Measurements from ENCODE around the gene CELSR1. TPM values are rescaled to one million over a fixed set of nuclear protein-coding genes. Genes with fewer than 3 reads are reported as not detected.

CELSR1 gene
- total RNA-seq, 1 donor from 2014 or later: 27.9 TPM

- Mint-ChIP-seq H3K4me3 (ENCODE audit: unreplicated experiment) (no peak overlapping the region), H3K4me1 (ENCODE audit: low read depth) (peaks cover 21% of the 10 kb centered on the region), H3K27me3 (ENCODE audit: low read depth) (no peaks in the 10 kb centered on the region), H3K27ac (ENCODE audit: unreplicated experiment) (no peak overlapping the region), H3K36me3 (ENCODE audit: low read depth) (peaks cover 8% of the 10 kb centered on the region), H3K9me3 (ENCODE audit: low read depth) (peaks cover 14% of the 10 kb centered on the region)
- no peak for TF ChIP-seq CTCF (IDR thresholded peaks at IDR 0.05)
- DNase-seq (ENCODE audit: low spot score): no peak
Measured at GRCh38 chr22:46478083-46478551, 59.3 kb downstream of the CELSR1 start.

GRCh38 chr22:46476547-46476941, 60.9 kb downstream of the CELSR1 start:
- Mint-ChIP-seq H3K4me3 (ENCODE audit: unreplicated experiment) (no peak overlapping the region), H3K36me3 (ENCODE audit: low read depth) (peaks cover 13% of the 10 kb centered on the region), H3K9me3 (ENCODE audit: low read depth) (peaks cover 10% of the 10 kb centered on the region), H3K27ac (ENCODE audit: unreplicated experiment) (no peak overlapping the region), H3K27me3 (ENCODE audit: low read depth) (no peaks in the 10 kb centered on the region), H3K4me1 (ENCODE audit: low read depth) (peaks cover 26% of the 10 kb centered on the region)
- TF ChIP-seq CTCF (IDR thresholded peaks at IDR 0.05): no peak
- DNase-seq (ENCODE audit: low spot score): no peak

DNA sequence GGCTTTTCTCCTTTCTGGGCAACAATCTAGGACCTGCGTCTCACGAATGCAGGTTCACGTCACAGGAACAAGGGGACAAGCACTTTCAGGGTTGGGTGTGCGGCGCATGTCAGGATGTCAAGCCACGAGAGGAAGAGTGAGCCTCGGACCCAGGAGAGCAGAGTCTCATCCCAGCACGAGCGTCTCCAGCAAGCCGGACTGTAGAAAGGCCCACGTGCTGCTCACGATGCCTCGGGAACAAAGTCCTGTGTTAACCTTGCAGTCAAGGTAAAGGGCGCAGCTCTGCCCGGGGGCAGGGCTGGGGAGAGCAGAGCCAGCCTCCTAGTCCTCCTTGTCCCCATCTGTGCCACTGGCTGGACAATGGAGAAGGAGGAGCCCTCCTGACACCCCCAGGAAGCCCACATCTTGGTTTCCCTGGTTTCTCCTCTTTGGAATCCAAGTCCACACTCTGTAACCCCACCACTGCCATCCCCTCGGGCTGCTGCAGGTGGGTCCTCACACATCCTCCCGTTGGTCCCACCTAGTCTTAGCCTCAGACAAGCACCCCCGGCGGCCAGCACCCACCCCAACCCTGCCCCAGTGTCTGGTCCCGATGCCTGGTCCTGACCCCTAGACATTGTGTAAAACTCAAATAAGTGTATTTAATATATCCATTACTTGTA, 63.4 kb downstream of the CELSR1 start:
- no peak for TF ChIP-seq CTCF (IDR thresholded peaks at IDR 0.05)
- Mint-ChIP-seq H3K27me3 (ENCODE audit: low read depth) (no peaks in the 10 kb centered on the region), H3K4me1 (ENCODE audit: low read depth) (peaks cover 14% of the 10 kb centered on the region), H3K4me3 (ENCODE audit: unreplicated experiment) (no peak overlapping the region), H3K27ac (ENCODE audit: unreplicated experiment) (no peak overlapping the region), H3K36me3 (ENCODE audit: low read depth) (peaks cover 12% of the 10 kb centered on the region), H3K9me3 (ENCODE audit: low read depth) (peaks cover 10% of the 10 kb centered on the region)
- DNase-seq (ENCODE audit: low spot score): peak; percentile 66

DNA sequence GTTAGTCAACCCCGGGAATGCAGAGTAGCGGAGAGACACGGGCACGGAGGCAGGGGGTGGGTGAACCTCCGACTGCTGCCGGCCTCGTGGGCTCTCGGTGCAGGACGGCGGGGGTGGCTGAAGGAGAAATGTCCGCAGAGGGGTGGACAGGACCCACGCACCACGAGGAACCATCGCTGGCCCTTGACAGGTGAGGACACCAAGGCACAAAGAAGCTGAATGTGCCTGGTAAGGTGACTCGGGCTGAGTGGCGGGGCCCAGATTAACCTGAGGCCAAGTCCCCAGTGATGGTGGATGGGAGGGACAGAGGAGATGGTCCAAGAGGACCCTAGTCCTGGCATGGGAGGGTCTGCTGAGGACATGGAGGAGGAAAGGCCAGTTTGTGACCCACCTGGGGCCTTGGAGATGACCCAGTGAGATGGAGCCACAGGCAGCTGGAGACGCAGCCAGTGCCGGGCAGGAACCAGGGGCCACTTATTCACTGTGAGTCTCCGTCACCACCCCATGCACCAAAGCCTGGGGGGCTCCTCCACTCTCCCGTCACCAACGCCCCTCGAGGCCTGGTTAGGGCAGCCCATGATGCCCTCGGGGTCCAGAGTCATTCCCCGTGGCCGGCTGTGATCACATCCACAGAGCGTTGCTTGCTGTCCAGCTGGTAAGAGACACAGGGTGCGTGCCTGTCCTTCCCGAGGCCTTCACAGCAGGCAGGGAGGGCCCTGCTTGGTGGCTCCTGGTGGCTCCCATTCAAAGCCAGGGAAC, 64.2 kb downstream of the CELSR1 start:
- peaks cover 10% of the 10 kb centered on the region for H3K9me3 Mint-ChIP-seq (ENCODE audit: low read depth)
- H3K27ac Mint-ChIP-seq (ENCODE audit: unreplicated experiment): no peak overlapping the region
- peaks cover 11% of the 10 kb centered on the region for H3K4me1 Mint-ChIP-seq (ENCODE audit: low read depth)
- H3K36me3 Mint-ChIP-seq (ENCODE audit: low read depth): peaks cover 11% of the 10 kb centered on the region
- H3K4me3 Mint-ChIP-seq (ENCODE audit: unreplicated experiment): no peak overlapping the region
- no peak for TF ChIP-seq CTCF (IDR thresholded peaks at IDR 0.05)
- H3K27me3 Mint-ChIP-seq (ENCODE audit: low read depth): no peaks in the 10 kb centered on the region
- DNase-seq (ENCODE audit: low spot score): no peak

- Mint-ChIP-seq H3K4me3 (ENCODE audit: unreplicated experiment) (no peak overlapping the region), H3K9me3 (ENCODE audit: low read depth) (peaks cover 10% of the 10 kb centered on the region), H3K27ac (ENCODE audit: unreplicated experiment) (no peak overlapping the region), H3K36me3 (ENCODE audit: low read depth) (peaks cover 11% of the 10 kb centered on the region), H3K4me1 (ENCODE audit: low read depth) (peaks cover 11% of the 10 kb centered on the region), H3K27me3 (ENCODE audit: low read depth) (no peaks in the 10 kb centered on the region)
- DNase-seq (ENCODE audit: low spot score): no peak
- TF ChIP-seq CTCF (IDR thresholded peaks at IDR 0.05): no peak
Measured at GRCh38 chr22:46472722-46473016, 64.8 kb downstream of the CELSR1 start.
